Occipital lobe (tissue), 2 donors: ENCODE measurements around the gene ACACA. TPM values are rescaled to one million over a fixed set of nuclear protein-coding genes. Genes with fewer than 3 reads are reported as not detected.

Experiments
- DNase-seq: peaks from one replicate; lab custom pipeline; 2025; lab: John Stamatoyannopoulos, UW
- total RNA-seq: library from RNA; depleted of rRNA; stranded (reverse); fragments of >200 nt; gene quantifications from one replicate; pipeline ENCODE4 v1.2.3, GENCODE V29; 2014

ACACA gene
- total RNA-seq, 1 donor from 2014 or later: 92.0 TPM

GRCh38 chr17:37231887-37232286 is 174.7 kb downstream of the ACACA start:
- DNase-seq: no peak

DNA sequence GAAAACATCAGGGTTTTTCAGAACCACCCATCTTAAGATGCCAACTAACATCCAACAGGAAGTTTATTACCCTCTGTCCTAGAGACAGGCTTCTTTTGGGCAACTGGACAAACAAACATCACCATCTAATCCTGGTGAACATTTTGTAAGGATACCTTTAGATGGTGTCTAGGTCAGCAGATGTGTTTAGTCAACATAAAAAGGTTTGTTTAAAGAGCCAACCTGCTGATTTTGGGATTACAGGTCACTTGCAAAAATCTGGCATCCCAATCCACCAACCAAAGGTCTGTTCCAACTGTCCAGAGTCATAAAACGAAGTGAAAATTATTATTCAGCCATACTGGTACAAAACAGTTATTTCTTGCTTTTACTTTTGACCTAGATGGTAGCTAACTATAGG is 176.0 kb downstream of the ACACA start:
- no peak for DNase-seq

- no peak for DNase-seq
Observed at GRCh38 chr17:37225465-37225864, 181.2 kb downstream of the ACACA start.

- no peak for DNase-seq
Observed at GRCh38 chr17:37221865-37222264, 184.8 kb downstream of the ACACA start.

- peak; percentile 10 for DNase-seq
Observed at GRCh38 chr17:37220607-37220953, 186.1 kb downstream of the ACACA start.

DNA sequence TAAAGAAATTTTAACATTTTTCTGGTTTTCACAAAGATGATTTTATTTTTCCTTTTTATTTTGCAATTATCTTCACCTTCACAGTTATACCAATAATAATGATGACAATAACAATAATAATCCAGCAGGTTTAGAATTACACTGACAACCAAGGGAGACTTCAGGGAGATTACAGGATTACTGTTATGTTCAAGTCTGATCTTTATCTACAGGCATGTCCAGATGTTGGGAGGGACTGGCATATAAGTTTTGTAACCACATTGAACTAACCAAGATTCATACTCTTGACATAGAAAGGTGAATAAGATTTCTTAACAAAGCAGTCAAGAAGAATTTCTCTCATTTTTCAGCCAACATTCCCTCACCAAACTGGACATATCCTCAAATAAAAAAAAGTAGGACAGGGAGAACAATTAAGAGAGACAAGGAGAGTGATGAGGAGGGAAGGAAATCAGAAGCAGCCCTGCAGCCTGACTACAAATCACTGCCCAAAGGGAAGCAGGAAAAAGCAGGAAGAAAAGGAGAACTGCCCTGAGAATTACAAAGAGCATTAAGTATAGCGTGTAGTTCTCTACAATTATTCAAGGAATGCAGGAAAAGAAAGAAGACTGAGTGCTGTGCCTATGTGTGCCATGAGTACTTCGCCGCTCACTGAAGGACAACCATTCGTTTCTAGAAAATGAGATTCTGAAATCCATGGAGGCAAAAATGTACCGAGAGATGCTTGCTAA is 186.6 kb downstream of the ACACA start:
- DNase-seq: no peak

DNA sequence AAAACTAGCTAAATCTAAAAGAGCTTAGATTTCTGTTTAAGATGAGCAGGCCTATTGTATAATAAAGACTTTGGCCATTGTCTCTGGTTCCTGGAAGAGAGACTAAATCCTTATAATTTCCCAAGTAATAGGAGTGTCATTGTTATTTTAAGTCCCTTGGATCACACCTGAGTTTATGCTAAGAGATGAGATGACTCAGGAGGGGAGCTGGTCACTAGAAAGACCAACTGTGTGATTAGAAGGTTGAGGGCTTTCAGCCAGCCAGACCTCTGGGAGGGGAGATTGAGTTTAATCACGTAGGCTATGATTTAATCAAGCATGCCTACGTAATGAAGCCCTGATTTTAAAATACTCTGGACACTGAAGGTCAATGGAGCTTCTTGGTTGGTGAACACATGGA is 187.8 kb downstream of the ACACA start:
- DNase-seq: no peak

GRCh38 chr17:37214416-37214815 is 192.2 kb downstream of the ACACA start:
- no peak for DNase-seq

GRCh38 chr17:37213927-37214326 is 192.7 kb downstream of the ACACA start:
- no peak for DNase-seq

GRCh38 chr17:37212179-37212578 is 194.5 kb downstream of the ACACA start:
- DNase-seq: no peak

DNA sequence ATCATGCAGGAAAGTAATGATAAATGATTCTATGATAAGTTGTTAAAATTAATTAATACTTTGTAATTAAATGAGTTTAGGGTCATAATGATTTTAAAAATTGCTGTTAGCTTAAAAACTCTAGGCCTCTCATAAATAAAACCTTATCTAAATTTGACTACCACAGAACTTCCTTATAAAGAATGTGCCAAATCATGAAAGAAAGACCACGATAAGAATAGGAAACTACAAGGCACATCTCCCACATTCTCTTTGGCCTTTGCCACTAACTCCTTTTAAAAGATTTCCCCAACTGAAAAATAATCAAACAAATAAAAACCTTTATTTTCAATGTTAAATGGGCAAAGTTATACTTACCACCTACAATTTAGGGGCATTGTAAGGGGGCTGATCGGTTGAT is 195.5 kb downstream of the ACACA start:
- DNase-seq: no peak

DNA sequence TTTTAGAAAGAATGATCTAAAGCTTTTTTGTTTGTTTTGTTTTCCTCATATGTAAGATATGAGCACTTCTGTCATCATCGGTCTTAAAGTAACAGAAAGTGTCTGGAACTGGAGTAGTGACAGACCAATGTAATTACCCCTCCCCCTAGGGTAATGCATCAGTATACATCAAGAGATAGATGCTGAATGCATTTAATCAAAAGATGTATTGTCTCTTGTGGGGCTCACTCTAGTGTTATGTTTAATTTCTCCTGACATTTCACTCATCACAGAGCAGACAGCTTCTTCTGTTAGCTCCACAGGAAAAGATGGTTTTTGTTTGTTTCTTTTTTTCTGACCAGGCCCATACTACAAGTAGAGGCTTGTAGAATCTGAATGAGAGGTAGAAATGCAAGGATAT is 199.5 kb downstream of the ACACA start:
- DNase-seq: no peak

DNA sequence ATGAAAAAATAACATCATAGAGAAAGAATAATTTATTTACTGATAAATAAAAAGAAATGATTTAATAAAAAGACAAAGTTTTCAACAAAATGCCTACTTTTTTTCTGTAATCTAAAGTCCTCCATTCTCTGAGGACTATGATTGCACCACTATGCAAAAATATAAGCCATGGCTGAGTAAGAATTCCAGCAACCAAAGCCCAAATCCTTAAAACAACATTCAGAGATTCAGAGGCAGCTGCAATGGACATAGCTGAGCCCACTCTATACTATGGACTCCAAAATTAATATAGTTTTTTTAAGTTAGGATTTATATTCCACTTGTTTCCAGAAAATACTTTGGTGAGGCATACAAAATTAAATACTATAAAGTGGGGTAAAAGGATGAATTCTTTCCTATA is 200.3 kb downstream of the ACACA start:
- no peak for DNase-seq

DNA sequence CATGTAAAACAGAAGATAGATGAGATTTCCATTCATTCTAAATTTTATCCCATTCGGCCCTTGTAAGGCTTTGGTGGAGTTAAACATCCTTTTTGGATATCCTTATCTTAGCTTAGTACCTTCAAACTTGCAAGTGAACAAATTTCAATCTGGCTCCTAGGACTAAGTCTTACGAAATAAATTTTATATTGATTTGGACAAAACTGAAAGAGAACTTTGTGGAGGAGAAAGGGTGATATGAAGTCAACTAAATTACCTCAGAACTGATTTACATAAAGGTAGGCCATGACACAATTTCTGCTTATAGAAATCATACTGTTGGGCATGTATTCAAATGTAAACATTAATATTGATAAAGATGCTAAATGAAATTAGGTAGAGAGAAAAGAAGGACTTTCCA is 206.1 kb downstream of the ACACA start:
- DNase-seq: no peak

- DNase-seq: no peak
Observed at GRCh38 chr17:37197336-37197735, 209.3 kb downstream of the ACACA start.

DNA sequence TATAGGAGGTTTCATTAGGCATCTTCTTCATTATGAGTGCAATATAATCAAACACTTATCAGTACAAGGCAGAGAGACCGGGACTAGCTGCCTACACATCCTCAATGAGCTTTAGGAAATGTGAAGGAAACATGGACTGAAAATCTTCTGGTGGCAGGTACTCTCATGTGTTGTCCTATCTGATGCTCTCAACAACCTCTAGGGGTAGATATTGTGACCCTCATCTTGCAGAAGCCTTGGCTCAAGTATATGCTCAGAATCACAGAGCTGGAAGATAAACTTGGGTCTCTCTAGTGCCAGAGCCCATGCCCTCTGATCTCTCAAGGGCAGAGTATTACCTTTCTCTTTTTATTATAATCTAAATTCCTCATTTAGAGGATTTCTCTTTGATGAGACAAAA is 212.4 kb downstream of the ACACA start:
- DNase-seq: no peak

GRCh38 chr17:37191219-37191618 is 215.4 kb downstream of the ACACA start:
- no peak for DNase-seq

DNA sequence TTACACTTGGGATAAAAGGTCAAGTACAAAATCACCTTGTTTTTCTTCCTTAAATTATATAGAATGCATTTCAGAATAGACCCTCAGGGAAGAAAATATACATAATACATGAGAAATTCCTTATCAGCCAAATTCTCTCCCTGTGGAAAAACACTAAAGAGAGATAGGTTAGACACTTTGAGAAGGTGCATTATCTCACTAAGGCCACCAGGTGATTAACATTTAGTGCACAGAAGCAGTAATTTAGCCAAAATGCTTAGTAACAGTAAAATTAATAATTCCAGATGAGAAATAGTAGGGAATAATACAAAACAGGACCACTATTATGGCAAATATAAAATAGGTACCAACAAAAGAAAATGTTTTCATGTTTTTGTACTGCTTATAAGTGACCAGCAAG is 216.1 kb downstream of the ACACA start:
- no peak for DNase-seq

GRCh38 chr17:37188157-37188556 is 218.5 kb downstream of the ACACA start:
- no peak for DNase-seq

DNA sequence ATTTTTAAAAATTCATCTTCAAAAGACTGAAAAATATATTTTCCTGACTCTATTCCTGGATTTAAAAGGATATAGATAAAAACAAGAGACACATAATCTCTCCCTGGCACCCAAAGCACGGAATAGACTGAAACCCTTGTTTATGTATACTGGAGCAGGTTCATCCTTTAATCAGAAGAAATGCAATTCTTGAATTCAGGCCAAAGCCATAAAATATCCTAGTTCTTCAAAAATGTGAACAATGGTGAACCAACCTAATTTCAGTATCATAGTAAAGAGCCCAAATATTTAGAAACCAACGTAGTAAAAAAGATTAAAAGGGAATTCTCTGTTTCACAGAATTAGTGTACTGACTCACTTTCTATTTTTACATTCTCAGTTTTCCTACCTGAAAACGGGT is 219.4 kb downstream of the ACACA start:
- no peak for DNase-seq

GRCh38 chr17:37182786-37183465 is 223.7 kb downstream of the ACACA start:
- DNase-seq: no peak

DNA sequence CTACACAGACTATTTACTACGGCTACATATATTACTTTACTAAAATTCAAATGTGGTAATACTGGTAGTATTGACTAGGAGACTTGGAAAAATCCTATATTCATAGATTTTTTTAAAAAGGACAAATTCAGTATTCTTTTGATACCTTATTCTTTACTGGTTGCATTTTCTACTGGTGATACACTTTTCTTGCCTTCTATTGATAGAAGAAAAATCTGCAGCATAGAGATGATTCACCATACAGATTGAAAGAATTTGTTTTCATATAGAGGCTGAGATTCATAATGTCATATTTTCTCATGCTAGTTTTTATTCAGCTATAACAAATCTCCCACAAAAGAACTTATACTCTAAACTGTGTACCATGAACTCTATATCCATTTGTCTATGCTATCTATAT is 226.3 kb downstream of the ACACA start:
- DNase-seq: no peak

DNA sequence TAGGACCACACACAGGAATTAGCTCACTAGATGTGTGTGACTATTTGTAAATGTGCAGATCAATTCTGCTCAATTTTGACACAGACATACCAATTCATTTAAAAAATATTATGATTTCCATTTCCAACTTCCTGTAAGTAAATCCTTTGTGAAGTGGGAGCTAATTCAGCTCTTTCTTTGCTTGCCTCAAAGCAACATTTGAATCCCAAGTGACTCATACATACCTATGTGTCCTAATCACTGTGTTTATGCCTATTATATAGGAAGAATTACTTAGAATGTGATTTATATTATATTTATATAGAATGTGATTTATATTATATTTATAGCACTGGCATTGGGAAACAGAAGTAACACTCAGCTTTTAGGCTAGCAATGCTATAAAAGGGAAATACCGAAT is 226.7 kb downstream of the ACACA start:
- DNase-seq: no peak
